NCI-H2227 (cell line): ENCODE data around the gene GHR.
A peak's percentile ranks its signal among the peaks of the same experiment; 100 is the strongest.

Experiments used
- DNase-seq: peaks from one replicate; lab custom pipeline; 2025; ENCODE audit not compliant: unreplicated experiment; lab: John Stamatoyannopoulos, UW

GHR gene

GRCh38 chr5:42597318-42597937, 174.2 kb downstream of the GHR start:
- DNase-seq: no peak

GRCh38 chr5:42598311-42598710, 175.1 kb downstream of the GHR start:
- no peak for DNase-seq

- no peak for DNase-seq
Observed at GRCh38 chr5:42599106-42599505, 175.9 kb downstream of the GHR start.

GRCh38 chr5:42600441-42600840, 177.2 kb downstream of the GHR start:
- no peak for DNase-seq

- no peak for DNase-seq
Observed at GRCh38 chr5:42604171-42604711, 181.0 kb downstream of the GHR start.

- DNase-seq: no peak
Observed at GRCh38 chr5:42605490-42605889, 182.3 kb downstream of the GHR start.

GRCh38 chr5:42606464-42606869, 183.2 kb downstream of the GHR start:
- no peak for DNase-seq

- no peak for DNase-seq
Observed at GRCh38 chr5:42611437-42611836, 188.2 kb downstream of the GHR start.

- no peak for DNase-seq
Observed at GRCh38 chr5:42612750-42613366, 189.6 kb downstream of the GHR start.

- no peak for DNase-seq
Observed at GRCh38 chr5:42614509-42614908, 191.3 kb downstream of the GHR start.

- DNase-seq: no peak
Observed at GRCh38 chr5:42620579-42621216, 197.5 kb downstream of the GHR start.

- no peak for DNase-seq
Observed at GRCh38 chr5:42621242-42621641, 198.0 kb downstream of the GHR start.

- no peak for DNase-seq
Observed at GRCh38 chr5:42621662-42622061, 198.4 kb downstream of the GHR start.

- no peak for DNase-seq
Observed at GRCh38 chr5:42624912-42625311, 201.7 kb downstream of the GHR start.

GRCh38 chr5:42626462-42626861, 203.2 kb downstream of the GHR start:
- no peak for DNase-seq

GRCh38 chr5:42628821-42629220, 205.6 kb downstream of the GHR start:
- DNase-seq: no peak

- peak; percentile 20 for DNase-seq
Observed at GRCh38 chr5:42629284-42629683, 206.0 kb downstream of the GHR start.

GRCh38 chr5:42631241-42631640, 208.0 kb downstream of the GHR start:
- no peak for DNase-seq

GRCh38 chr5:42632354-42632900, 209.2 kb downstream of the GHR start:
- no peak for DNase-seq

GRCh38 chr5:42634575-42634974, 211.3 kb downstream of the GHR start:
- DNase-seq: no peak

- no peak for DNase-seq
Observed at GRCh38 chr5:42636425-42636824, 213.2 kb downstream of the GHR start.

- no peak for DNase-seq
Observed at GRCh38 chr5:42636946-42637345, 213.7 kb downstream of the GHR start.
